Lower lobe of right lung (tissue), 2 donors: Measurements from ENCODE around the gene COA1. TPM values are rescaled to one million over a fixed set of nuclear protein-coding genes. Genes with fewer than 3 reads are reported as not detected.

ENCODE experiments used
- ATAC-seq, 2 donors: fragments of 200-7000 bp; cut with Tn5 transposase; one replicate each; pipeline ENCODE4 v1.9.1; 2020 to 2022; ENCODE audit warnings: mild to moderate bottlenecking in 2 of 2, moderate library complexity in 2 of 2
- DNase-seq: peaks from one replicate; pipeline ENCODE4 v3.0.0-alpha.2; 2020
- H3K27ac ChIP-seq: fragments of 200-600 bp; one replicate; pipeline ENCODE4 v1.8.0; 2022
- H3K27me3 ChIP-seq: fragments of 200-600 bp; one replicate; pipeline ENCODE4 v1.8.0; 2022; ENCODE audit warnings: low read depth
- H3K36me3 ChIP-seq: fragments of 200-600 bp; one replicate; pipeline ENCODE4 v1.8.0; 2022; ENCODE audit warnings: mild to moderate bottlenecking
- H3K4me1 ChIP-seq: fragments of 200-600 bp; one replicate; pipeline ENCODE4 v1.8.0; 2022
- H3K4me3 ChIP-seq: fragments of 200-600 bp; one replicate; pipeline ENCODE4 v1.8.0; 2022; ENCODE audit warnings: mild to moderate bottlenecking
- H3K9me3 ChIP-seq: fragments of 200-600 bp; one replicate; pipeline ENCODE4 v1.8.0; 2022
- intact Hi-C: fragments of 100-400 bp; cut with DNase I; formaldehyde crosslinking; loops from one replicate; pipeline ENCODE4 v1.11.0; 2022
- total RNA-seq: library from RNA; stranded (reverse); fragmentation: NEBNext Ultra II Directional; extraction: Animal tissue kit (Norgen Biotek cat#: 25700); gene quantifications from one replicate; pipeline ENCODE4 v1.2.1, GENCODE V29; 2021
- TF ChIP-seq, protein P1 (sequence below): fragments of 200-600 bp; IDR thresholded peaks from one replicate; pipeline ENCODE4 v1.8.0; 2022; ENCODE audit warnings: antibody characterized with exemption, mild to moderate bottlenecking
- donor health status: DM: no; HTN: yes; CAD: no; lungs with severe emphysema.

COA1 gene
- total RNA-seq, 1 donor from 2014 or later: 43.3 TPM

DNA sequence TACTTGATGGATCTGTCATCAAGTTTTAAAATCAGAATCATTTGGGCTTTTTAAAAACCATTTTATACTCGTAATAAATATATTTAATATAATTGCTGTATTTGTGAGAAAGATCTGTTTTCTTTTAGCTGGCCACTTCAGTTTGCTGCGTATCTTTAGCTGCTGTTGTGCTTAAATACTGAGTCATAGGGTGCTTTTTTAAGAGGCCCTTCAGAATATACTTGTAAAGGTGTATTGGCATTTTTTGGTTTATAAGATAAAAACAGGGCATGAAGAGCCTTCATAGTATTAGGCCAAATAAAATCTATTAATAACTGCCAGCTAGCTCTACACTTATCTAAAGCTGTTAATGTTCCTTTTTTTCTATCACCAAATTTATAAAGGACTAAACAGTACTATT, 102.6 kb downstream of the COA1 start:
- H3K36me3 ChIP-seq: peaks cover 71% of the 10 kb centered on the region
- H3K4me3 ChIP-seq: no peak overlapping the region
- DNase-seq (no peak), ATAC-seq (peak; percentile 48 to 90)
- intact Hi-C loops: no loop called here
- H3K27ac ChIP-seq: no peak overlapping the region
- H3K27me3 ChIP-seq: no peaks in the 10 kb centered on the region
- peaks cover 9% of the 10 kb centered on the region for H3K4me1 ChIP-seq
- no peaks in the 10 kb centered on the region for H3K9me3 ChIP-seq
- TF ChIP-seq, protein P1, sequence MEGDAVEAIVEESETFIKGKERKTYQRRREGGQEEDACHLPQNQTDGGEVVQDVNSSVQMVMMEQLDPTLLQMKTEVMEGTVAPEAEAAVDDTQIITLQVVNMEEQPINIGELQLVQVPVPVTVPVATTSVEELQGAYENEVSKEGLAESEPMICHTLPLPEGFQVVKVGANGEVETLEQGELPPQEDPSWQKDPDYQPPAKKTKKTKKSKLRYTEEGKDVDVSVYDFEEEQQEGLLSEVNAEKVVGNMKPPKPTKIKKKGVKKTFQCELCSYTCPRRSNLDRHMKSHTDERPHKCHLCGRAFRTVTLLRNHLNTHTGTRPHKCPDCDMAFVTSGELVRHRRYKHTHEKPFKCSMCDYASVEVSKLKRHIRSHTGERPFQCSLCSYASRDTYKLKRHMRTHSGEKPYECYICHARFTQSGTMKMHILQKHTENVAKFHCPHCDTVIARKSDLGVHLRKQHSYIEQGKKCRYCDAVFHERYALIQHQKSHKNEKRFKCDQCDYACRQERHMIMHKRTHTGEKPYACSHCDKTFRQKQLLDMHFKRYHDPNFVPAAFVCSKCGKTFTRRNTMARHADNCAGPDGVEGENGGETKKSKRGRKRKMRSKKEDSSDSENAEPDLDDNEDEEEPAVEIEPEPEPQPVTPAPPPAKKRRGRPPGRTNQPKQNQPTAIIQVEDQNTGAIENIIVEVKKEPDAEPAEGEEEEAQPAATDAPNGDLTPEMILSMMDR: no peak

DNA sequence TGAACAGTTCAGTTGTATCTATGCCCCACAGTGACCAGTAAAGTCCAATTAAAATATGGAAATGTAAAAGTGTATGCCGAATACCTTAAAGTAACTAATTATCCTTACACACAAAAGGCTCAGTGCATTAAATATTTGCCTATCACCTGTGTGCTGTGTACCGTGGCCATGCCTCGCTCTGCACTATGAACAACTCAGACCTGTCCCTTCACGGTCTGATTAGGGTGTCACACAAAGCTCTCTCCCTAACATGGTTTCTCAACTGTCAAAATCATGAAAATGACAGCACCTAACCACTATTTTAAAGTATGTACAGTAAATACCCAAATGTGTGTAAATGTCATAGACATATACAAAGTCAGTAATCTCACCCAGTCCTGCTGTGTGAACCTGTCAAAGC, 103.3 kb downstream of the COA1 start:
- Histone ChIP-seq H3K27me3 (no peaks in the 10 kb centered on the region), H3K4me3 (no peak overlapping the region), H3K36me3 (peaks cover 68% of the 10 kb centered on the region), H3K4me1 (peaks cover 9% of the 10 kb centered on the region), H3K9me3 (no peaks in the 10 kb centered on the region), H3K27ac (peak overlapping the region; percentile 15)
- intact Hi-C loops: no loop called here
- TF ChIP-seq, protein P1: no peak
- ATAC-seq (peak in 1 of 2 donors; percentile 39), DNase-seq (no peak)

DNA sequence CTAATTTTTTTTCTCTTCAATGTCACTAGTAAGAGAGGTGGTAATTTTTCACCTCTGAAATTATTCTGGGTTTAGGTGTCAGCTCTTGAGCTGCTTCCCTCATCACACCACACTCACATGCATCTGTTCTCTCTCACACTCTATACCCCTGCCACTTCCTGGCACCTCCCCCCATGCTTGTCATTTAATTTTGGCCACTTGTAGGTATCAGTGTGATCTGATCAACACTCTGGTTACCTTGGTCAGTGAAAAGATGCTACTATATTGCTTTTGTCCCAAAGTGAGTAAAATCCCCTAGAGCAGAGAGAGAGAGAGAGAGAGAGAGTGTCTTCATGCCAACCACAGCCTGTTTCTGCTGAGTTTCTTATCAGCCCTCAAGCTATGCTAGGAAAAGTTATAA, 103.9 kb downstream of the COA1 start:
- intact Hi-C loops: no loop called here
- DNase-seq (no peak), ATAC-seq (peak; percentile 57 to 71)
- Histone ChIP-seq H3K27ac (no peak overlapping the region), H3K4me3 (no peak overlapping the region), H3K36me3 (peaks cover 69% of the 10 kb centered on the region), H3K9me3 (no peaks in the 10 kb centered on the region), H3K4me1 (peaks cover 9% of the 10 kb centered on the region), H3K27me3 (no peaks in the 10 kb centered on the region)
- TF ChIP-seq, protein P1: no peak

DNA sequence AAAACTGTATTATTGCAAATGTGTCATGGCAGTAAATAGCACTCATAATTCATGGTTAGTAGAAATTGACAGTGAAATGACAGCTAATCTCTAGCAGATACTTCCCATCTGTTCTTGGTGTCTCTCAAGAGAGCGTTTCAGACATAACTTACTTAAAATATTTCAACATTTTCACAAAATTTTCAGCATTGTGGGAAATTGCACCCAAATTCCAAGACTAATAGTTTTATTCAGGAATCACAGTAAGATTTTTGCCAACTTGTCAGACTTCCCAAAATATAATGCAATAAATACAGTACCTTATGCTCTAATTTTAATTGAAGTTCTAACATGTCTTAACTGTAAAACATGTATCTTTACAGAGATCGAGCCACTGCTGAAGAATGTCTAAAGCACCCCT, 105.2 kb downstream of the COA1 start:
- TF ChIP-seq, protein P1: no peak
- Histone ChIP-seq H3K4me3 (no peak overlapping the region), H3K4me1 (no peaks in the 10 kb centered on the region), H3K27ac (no peak overlapping the region), H3K9me3 (no peaks in the 10 kb centered on the region), H3K27me3 (no peaks in the 10 kb centered on the region), H3K36me3 (peaks cover 71% of the 10 kb centered on the region)
- ATAC-seq (no peak), DNase-seq (no peak)
- intact Hi-C loops: no loop called here

DNA sequence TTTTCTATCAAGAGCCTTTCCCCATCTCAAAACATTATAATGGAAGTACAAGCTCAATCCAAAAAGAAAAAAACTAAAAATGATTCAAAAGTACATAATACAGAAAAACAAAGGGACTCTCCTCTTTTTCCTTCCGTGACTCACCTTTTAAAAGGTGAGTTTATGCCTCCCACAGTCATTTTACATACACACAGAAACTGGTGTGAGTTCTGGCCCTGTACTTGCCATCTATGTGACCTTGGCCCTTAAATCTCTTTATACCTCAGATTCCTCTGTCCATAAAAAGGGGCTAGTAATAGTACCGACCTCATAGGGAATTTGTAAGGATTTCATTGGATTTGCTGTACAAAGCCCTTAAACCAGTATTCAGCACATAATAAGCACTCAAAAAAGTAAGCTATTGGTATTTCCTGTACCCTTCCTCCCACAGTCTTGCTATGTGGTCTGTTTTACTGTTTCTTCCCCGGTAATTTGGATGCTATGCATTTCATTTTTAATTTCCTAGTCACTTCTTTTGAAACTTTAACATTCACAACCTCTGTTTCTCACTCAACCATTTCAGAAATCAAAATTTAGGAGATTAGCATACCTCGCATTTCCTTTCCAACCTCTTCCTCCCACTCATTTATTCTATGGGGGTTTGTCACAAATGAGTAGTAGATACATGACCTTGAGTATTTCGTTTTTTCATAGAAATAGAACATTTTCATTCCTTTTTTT, 107.4 kb downstream of the COA1 start:
- DNase-seq: no peak
- Histone ChIP-seq H3K27me3 (no peaks in the 10 kb centered on the region), H3K27ac (no peak overlapping the region), H3K9me3 (no peaks in the 10 kb centered on the region), H3K4me1 (peaks cover 5% of the 10 kb centered on the region), H3K36me3 (peaks cover 79% of the 10 kb centered on the region), H3K4me3 (no peak overlapping the region)
- intact Hi-C loops: no loop called here
- ATAC-seq: no peak
- TF ChIP-seq, protein P1: no peak
